ENCODE measurements around the gene ASCC2.

GRCh38 chr22:29798318-29798717 is 39.8 kb downstream of the ASCC2 start:
- TF ChIP-seq CTCF (IDR thresholded peaks at IDR 0.05): no peak
- TF ChIP-seq EP300 (IDR thresholded peaks at IDR 0.05): no peak
- no peak for TF ChIP-seq POLR2A (IDR thresholded peaks at IDR 0.05)
- TF ChIP-seq POLR2AphosphoS5 (IDR thresholded peaks at IDR 0.05): no peak
